KMS-11 (cell line): ENCODE data around the gene CACNA1G.

ENCODE experiments used
- H2AFZ ChIP-seq: fragments of 200-600 bp; sonication (generic); 2 replicates; pipeline ENCODE4 v1.6.1; 2016; ENCODE audit warnings: antibody characterized with exemption, mixed run types, low read depth
- H3K27ac ChIP-seq: fragments of 200-600 bp; sonication (generic); 2 replicates; pipeline ENCODE4 v1.6.1; 2016; ENCODE audit warnings: mild to moderate bottlenecking, mixed run types
- H3K27me3 ChIP-seq: fragments of 200-600 bp; sonication (generic); 2 replicates; pipeline ENCODE4 v1.6.1; 2017; ENCODE audit warnings: mild to moderate bottlenecking, low read depth, mixed run types, moderate library complexity; ENCODE audit not compliant: insufficient read depth
- H3K36me3 ChIP-seq: fragments of 200-600 bp; sonication (generic); 2 replicates; pipeline ENCODE4 v1.6.1; 2017; ENCODE audit warnings: mild to moderate bottlenecking, mixed run types; ENCODE audit not compliant: insufficient read depth
- H3K4me1 ChIP-seq: fragments of 200-600 bp; sonication (generic); 2 replicates; pipeline ENCODE4 v1.6.1; 2016; ENCODE audit warnings: mild to moderate bottlenecking, low read depth, mixed run types; ENCODE audit not compliant: poor library complexity, severe bottlenecking
- H3K4me2 ChIP-seq: fragments of 200-600 bp; sonication (generic); 2 replicates; pipeline ENCODE4 v1.7.0; 2016; ENCODE audit warnings: mild to moderate bottlenecking, mixed run types
- H3K4me3 ChIP-seq: fragments of 200-600 bp; sonication (generic); IDR thresholded peaks from 2 replicates; pipeline ENCODE4 v1.6.1; 2017; ENCODE audit warnings: low read depth, low read length, mixed read lengths; ENCODE audit not compliant: insufficient read depth
- H3K79me2 ChIP-seq: fragments of 200-600 bp; sonication (generic); 2 replicates; pipeline ENCODE4 v1.6.1; 2016; ENCODE audit warnings: low read depth, mixed run types; ENCODE audit not compliant: insufficient read depth
- H3K9ac ChIP-seq: fragments of 200-600 bp; sonication (generic); 2 replicates; pipeline ENCODE4 v1.6.1; 2016; ENCODE audit warnings: mild to moderate bottlenecking, mixed run types
- H4K20me1 ChIP-seq: fragments of 200-600 bp; sonication (generic); 2 replicates; pipeline ENCODE4 v1.6.1; 2016; ENCODE audit warnings: mild to moderate bottlenecking, mixed run types; ENCODE audit not compliant: insufficient read depth
- TF ChIP-seq, protein P1 (sequence below): fragments of 200-600 bp; sonication (generic); conservative IDR thresholded peaks from 2 replicates; pipeline ENCODE4 v1.6.1; 2017; ENCODE audit warnings: low read depth, mild to moderate bottlenecking, antibody characterized with exemption, low read length, moderate library complexity, mixed read lengths

Gene CACNA1G

DNA sequence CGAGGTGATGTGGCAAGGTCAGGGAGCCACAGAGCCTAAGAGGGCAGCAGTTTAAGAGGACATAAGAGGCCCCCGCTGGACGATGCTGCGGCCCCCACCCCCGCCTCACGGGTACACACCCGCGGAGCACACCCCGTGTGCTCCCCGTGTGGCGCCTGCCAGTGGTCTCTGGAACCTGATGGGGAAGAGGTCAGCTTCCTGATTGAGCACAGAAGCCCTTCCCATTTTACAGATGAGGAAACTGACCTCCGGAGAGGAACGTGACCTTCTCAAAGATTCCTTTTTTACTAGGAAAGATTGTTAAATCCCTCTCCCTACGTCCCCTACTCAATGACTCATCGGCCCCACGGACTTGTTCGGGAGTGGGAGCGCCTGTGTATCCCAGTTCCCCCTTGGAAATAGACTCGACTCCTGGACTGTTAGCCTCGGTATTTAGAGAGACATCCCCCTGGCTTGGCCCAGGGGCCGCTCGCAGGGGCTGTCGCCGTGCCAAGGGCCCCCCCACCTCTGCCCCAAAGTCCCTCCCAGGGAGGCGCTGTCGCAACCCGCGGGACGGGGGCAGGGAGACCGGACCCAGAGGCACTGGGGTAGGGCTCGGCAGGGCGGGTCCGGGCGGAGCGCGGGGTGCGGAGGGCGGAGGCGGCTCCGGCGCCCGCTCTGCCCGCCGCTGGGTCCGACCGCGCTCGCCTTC is 73.9 kb downstream of the CACNA1G start, which contains the start of gene ABCC3:
Gene ABCC3, plus strand, starts transcription at position 658 of the 691 bp plus-strand sequence. CDS start 56 bp downstream, outside the sequence.
- H3K27ac ChIP-seq = no peak within 1 kb of the TSS
- no peaks in the 10 kb centered on the region for H3K79me2 ChIP-seq
- peaks cover 57% of the 10 kb centered on the region for H3K27me3 ChIP-seq
- H3K9ac ChIP-seq = no peak within 1 kb of the TSS
- H3K4me3 ChIP-seq = no peak within 1 kb of the TSS
- no peaks in the 10 kb centered on the region for H3K36me3 ChIP-seq
- no peaks in the 10 kb centered on the region for H4K20me1 ChIP-seq
- H3K4me1 ChIP-seq = no peaks in the 10 kb centered on the region
- TF ChIP-seq, protein P1, sequence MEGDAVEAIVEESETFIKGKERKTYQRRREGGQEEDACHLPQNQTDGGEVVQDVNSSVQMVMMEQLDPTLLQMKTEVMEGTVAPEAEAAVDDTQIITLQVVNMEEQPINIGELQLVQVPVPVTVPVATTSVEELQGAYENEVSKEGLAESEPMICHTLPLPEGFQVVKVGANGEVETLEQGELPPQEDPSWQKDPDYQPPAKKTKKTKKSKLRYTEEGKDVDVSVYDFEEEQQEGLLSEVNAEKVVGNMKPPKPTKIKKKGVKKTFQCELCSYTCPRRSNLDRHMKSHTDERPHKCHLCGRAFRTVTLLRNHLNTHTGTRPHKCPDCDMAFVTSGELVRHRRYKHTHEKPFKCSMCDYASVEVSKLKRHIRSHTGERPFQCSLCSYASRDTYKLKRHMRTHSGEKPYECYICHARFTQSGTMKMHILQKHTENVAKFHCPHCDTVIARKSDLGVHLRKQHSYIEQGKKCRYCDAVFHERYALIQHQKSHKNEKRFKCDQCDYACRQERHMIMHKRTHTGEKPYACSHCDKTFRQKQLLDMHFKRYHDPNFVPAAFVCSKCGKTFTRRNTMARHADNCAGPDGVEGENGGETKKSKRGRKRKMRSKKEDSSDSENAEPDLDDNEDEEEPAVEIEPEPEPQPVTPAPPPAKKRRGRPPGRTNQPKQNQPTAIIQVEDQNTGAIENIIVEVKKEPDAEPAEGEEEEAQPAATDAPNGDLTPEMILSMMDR = no peak
- H2AFZ ChIP-seq = no peak within 1 kb of the TSS
- no peak within 1 kb of the TSS for H3K4me2 ChIP-seq

DNA sequence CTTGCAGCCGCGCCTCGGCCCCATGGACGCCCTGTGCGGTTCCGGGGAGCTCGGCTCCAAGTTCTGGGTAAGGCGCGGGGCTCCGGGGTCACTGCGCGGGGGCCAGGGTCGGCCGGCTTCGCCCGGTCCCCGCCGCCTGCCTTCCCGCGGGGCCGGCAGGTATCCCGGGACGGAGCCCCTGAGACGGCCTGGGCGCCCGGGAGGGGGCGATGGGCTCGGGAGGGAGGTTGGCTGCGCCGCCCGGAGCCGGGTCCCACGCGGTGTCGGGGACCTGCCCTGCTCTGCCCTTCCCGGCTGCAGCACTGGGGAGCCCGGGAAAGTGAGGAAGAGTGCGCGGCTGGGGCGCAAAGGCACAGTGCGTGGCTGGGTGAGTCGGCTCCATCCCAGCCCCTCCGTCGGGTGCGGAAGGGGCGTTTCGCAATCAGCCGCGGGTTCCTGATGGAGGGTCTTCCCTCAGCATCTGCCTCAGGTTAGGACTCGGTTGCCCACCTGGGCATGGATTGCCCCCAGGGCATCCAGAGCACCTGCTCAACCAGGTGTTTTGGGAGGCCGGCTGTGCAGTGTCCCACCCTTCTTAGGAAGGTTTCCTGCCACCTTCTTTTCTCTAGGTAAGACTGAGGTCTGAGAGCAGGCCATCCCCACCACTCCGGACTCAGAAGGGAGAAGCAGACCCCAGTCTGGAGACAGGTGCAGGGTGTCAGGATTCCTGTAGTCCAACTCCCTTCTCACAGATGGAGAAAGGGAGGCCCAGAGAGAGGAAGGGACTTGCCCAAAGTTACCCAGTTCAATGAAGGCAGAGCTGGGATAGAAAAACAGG is 74.6 kb downstream of the CACNA1G start:
- Histone ChIP-seq H3K9ac (no peak overlapping the region), H2AFZ (no peak overlapping the region), H3K4me3 (no peak overlapping the region), H3K79me2 (no peaks in the 10 kb centered on the region), H3K4me2 (no peak overlapping the region), H3K4me1 (no peaks in the 10 kb centered on the region), H3K27ac (no peak overlapping the region), H3K27me3 (peaks cover 50% of the 10 kb centered on the region), H3K36me3 (no peaks in the 10 kb centered on the region), H4K20me1 (no peaks in the 10 kb centered on the region)
- TF ChIP-seq, protein P1 = no peak

DNA sequence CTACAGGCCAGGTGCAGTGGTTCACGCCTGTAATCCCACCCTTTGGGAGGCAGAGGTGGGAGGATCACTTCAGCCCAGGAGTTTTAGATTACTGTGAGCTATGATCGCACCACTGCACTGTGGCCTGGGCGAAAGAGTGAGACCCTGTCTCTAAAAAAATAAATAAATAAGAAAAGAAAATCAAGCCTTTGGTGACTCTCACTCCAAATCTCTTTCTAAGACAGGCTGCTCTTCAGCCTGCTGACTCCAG is 75.1 kb downstream of the CACNA1G start:
- Histone ChIP-seq H3K79me2 (no peaks in the 10 kb centered on the region), H3K27me3 (peaks cover 50% of the 10 kb centered on the region), H3K36me3 (no peaks in the 10 kb centered on the region), H3K9ac (no peak overlapping the region), H3K4me1 (no peaks in the 10 kb centered on the region), H3K27ac (no peak overlapping the region), H3K4me3 (no peak overlapping the region), H3K4me2 (no peak overlapping the region), H4K20me1 (no peaks in the 10 kb centered on the region), H2AFZ (no peak overlapping the region)
- TF ChIP-seq, protein P1 = no peak

DNA sequence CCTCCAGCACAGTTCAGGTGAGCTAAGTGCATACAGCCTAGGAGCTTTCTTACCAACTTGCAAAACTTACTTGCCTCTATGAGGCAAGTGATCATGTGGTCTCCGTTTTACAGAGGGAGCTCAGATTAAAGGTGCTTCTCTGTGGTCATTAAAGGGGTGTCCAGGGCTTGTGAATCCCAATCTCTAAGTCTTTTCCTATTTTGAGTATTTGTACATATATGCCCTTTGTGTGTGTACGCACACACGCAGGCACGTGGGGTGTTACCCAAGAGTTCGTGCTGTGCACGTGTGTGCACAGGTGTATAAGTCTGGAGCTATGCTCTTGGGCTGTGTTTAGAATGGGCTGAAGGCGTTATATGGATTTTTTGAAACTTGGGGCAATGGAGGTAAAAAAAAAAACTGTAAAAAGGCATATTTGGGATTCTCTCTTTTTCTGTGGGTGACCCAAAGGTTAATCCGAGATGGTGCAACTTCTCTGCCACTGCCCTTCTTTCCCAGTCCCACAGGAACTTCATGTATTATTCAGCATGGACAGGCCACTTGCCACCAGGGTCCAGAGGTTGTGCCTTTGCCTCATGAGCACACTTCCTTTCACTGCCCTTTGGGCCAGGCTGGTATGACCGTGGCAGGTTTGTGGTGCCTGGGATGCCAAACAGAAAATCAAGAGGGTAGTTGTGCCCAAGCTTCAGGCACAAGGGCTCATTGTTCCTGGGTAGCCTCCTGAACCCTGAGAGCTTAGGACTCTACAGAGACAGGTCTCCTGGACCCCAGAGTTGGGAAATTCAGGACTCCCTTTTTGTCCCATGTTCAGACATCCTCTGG is 75.7 kb downstream of the CACNA1G start:
- Histone ChIP-seq H3K36me3 (no peaks in the 10 kb centered on the region), H3K4me1 (no peaks in the 10 kb centered on the region)

More for the DNA sequence above, 75.7 kb downstream of the CACNA1G start:
- H3K79me2 ChIP-seq = no peaks in the 10 kb centered on the region
- no peaks in the 10 kb centered on the region for H4K20me1 ChIP-seq
- TF ChIP-seq, protein P1 = no peak
- no peak overlapping the region for H2AFZ ChIP-seq
- H3K4me2 ChIP-seq = no peak overlapping the region
- no peak overlapping the region for H3K9ac ChIP-seq
- H3K27ac ChIP-seq = no peak overlapping the region
- H3K4me3 ChIP-seq = no peak overlapping the region
- H3K27me3 ChIP-seq = peaks cover 44% of the 10 kb centered on the region
